NCI-H526 (cell line): ENCODE results near the gene ITSN2.
"Not testable (repeated sequence)": the region's sequence is repeated elsewhere in the genome, so short reads cannot be mapped to it uniquely, and the experiment has no call there.

Experiments used
- DNase-seq, 2 experiments: peaks; one replicate each; lab custom pipeline; 2025; lab: John Stamatoyannopoulos, UW

Gene ITSN2

GRCh38 chr2:24363301-24363700, 3.0 kb upstream of the ITSN2 start:
- DNase-seq: no peak

- no peak for DNase-seq
Observed at GRCh38 chr2:24362253-24362652, 1.9 kb upstream of the ITSN2 start.

- peak in 1 of 2 experiments; percentile 39 for DNase-seq
Observed at GRCh38 chr2:24360963-24361330, 611 bp upstream of the ITSN2 start.

- peak; percentile 29 to 78 for DNase-seq
Observed at GRCh38 chr2:24359129-24360049, 947 bp downstream of the ITSN2 start.

GRCh38 chr2:24357767-24358166, 2.6 kb downstream of the ITSN2 start:
- DNase-seq: not testable (repeated sequence)

- not testable (repeated sequence) for DNase-seq
Observed at GRCh38 chr2:24357115-24357514, 3.2 kb downstream of the ITSN2 start.

GRCh38 chr2:24354957-24355356, 5.4 kb downstream of the ITSN2 start:
- no peak for DNase-seq

- no peak for DNase-seq
Observed at GRCh38 chr2:24354395-24354794, 5.9 kb downstream of the ITSN2 start.

GRCh38 chr2:24353973-24354372, 6.4 kb downstream of the ITSN2 start:
- DNase-seq: no peak

- DNase-seq: no peak
Observed at GRCh38 chr2:24353364-24353763, 7.0 kb downstream of the ITSN2 start.

- no peak for DNase-seq
Observed at GRCh38 chr2:24352664-24353063, 7.7 kb downstream of the ITSN2 start.

- no peak for DNase-seq
Observed at GRCh38 chr2:24351981-24352380, 8.4 kb downstream of the ITSN2 start.

- DNase-seq: no peak
Observed at GRCh38 chr2:24351627-24351938, 8.8 kb downstream of the ITSN2 start.

GRCh38 chr2:24350826-24351626, 9.3 kb downstream of the ITSN2 start:
- no peak for DNase-seq

GRCh38 chr2:24349097-24349496, 11.2 kb downstream of the ITSN2 start:
- no peak for DNase-seq

- DNase-seq: no peak
Observed at GRCh38 chr2:24345937-24346336, 14.4 kb downstream of the ITSN2 start.

GRCh38 chr2:24343225-24343882, 17.0 kb downstream of the ITSN2 start:
- no peak for DNase-seq

- DNase-seq: peak; percentile 89 to 90
Observed at GRCh38 chr2:24342110-24342910, 18.0 kb downstream of the ITSN2 start.

- DNase-seq: no peak
Observed at GRCh38 chr2:24339856-24340262, 20.5 kb downstream of the ITSN2 start.

- not testable (repeated sequence) for DNase-seq
Observed at GRCh38 chr2:24339098-24339497, 21.2 kb downstream of the ITSN2 start.

GRCh38 chr2:24337890-24338289, 22.4 kb downstream of the ITSN2 start:
- peak in 1 of 2 experiments; percentile 7 for DNase-seq

- no peak for DNase-seq
Observed at GRCh38 chr2:24336811-24337210, 23.5 kb downstream of the ITSN2 start.
